Endothelial cell of umbilical vein (primary cell): ENCODE data around the gene COL4A2. TPM values are rescaled to one million over a fixed set of nuclear protein-coding genes. Genes with fewer than 3 reads are reported as not detected.

Source experiments
- BruUV-seq: library from RNA; stranded (reverse); fragments of 400-500 nt; replicated peaks from 2 replicates; lab custom pipeline; 2021; lab: Mats Ljungman, UMichigan
- CTCF ChIA-PET: fragments of 300-600, 350-600 bp; sonication (Branson Sonifier 250); formaldehyde crosslinking; loops from one replicate; lab custom pipeline; 2021; ENCODE audit warnings: antibody characterized with exemption, inconsistent platforms; lab: Charles Lee
- POLR2A ChIA-PET: fragments of 300-600, 350-600 bp; sonication (Branson Sonifier 250); formaldehyde crosslinking; loops from one replicate; lab custom pipeline; 2021; ENCODE audit warnings: antibody characterized with exemption, inconsistent platforms; lab: Charles Lee
- DNase-seq: peaks from one replicate; pipeline ENCODE4 v3.0.0-alpha.2; 2011; ENCODE audit warnings: low read depth, low spot score
- FAIRE-seq: peaks from 2 replicates; lab custom pipeline; 2011; peaks lifted over from hg19 to GRCh38; lab: Jason Lieb, UNC
- H2AFZ ChIP-seq: 2 replicates; pipeline ENCODE4 v1.6.0; 2012; ENCODE audit warnings: low read depth, low read length, control low read depth, inconsistent platforms
- H3K27ac ChIP-seq: 2 replicates; pipeline ENCODE4 v1.5.1; 2011; ENCODE audit warnings: low read depth, mild to moderate bottlenecking, control low read depth, low read length, moderate library complexity; ENCODE audit not compliant: insufficient read depth
- H3K27me3 ChIP-seq, 2 experiments: 2 replicates each; pipeline versions ENCODE4 v1.6.0 to v1.6.1; 2011; ENCODE audit warnings: low read length in 2 of 2, mixed read lengths in 1 of 2; ENCODE audit not compliant: control insufficient read depth in 2 of 2, insufficient read depth in 2 of 2
- H3K36me3 ChIP-seq, 2 experiments: 2 replicates in 1 of 2; 3 replicates in 1 of 2; pipeline ENCODE4 v1.5.1; 2011; ENCODE audit warnings: low read length in 2 of 2, mild to moderate bottlenecking in 1 of 2, moderate library complexity in 1 of 2; ENCODE audit not compliant: control insufficient read depth in 2 of 2, insufficient read depth in 2 of 2; ENCODE audit errors: extremely low read depth in 1 of 2
- H3K4me1 ChIP-seq: 3 replicates; pipeline ENCODE4 v1.5.1; 2011; ENCODE audit warnings: mild to moderate bottlenecking, low read length; ENCODE audit not compliant: control insufficient read depth, insufficient read depth; ENCODE audit errors: extremely low read depth
- H3K4me2 ChIP-seq: 2 replicates; pipeline ENCODE4 v1.6.1; 2011; ENCODE audit warnings: low read length, control low read depth, mixed read lengths; ENCODE audit not compliant: insufficient read depth
- H3K4me3 ChIP-seq, 3 experiments: fragments of 200-600 bp in 1 of 3; sonication (generic), shearing (Covaris generic) in 1 of 3; replicated peaks in 1 of 3; 2 replicates each; pipeline ENCODE4 v1.5.1; 2011 to 2016; ENCODE audit warnings: control low read depth in 3 of 3, low read length in 3 of 3, mild to moderate bottlenecking in 2 of 3, inconsistent platforms in 1 of 3, low read depth in 1 of 3, moderate library complexity in 1 of 3; ENCODE audit not compliant: insufficient read depth in 1 of 3
- H3K79me2 ChIP-seq: 2 replicates; pipeline ENCODE4 v1.6.0; 2012; ENCODE audit warnings: low read length, inconsistent platforms; ENCODE audit not compliant: control insufficient read depth, insufficient read depth
- H3K9ac ChIP-seq: replicated peaks from 2 replicates; pipeline ENCODE3; 2011; ENCODE audit warnings: low read length, control low read depth; ENCODE audit not compliant: insufficient read depth; ENCODE audit errors: extremely low read depth
- H3K9me1 ChIP-seq: replicated peaks from 3 replicates; pipeline ENCODE4 v1.6.0; 2011; ENCODE audit warnings: mild to moderate bottlenecking, low read length; ENCODE audit not compliant: control insufficient read depth, insufficient read depth; ENCODE audit errors: extremely low read depth
- H3K9me3 ChIP-seq: replicated peaks from 2 replicates; pipeline ENCODE4 v1.5.1; 2012; ENCODE audit warnings: low read length, inconsistent platforms; ENCODE audit not compliant: control insufficient read depth, insufficient read depth
- H4K20me1 ChIP-seq: replicated peaks from 2 replicates; pipeline ENCODE3; 2011; ENCODE audit warnings: mild to moderate bottlenecking, low read length; ENCODE audit not compliant: control insufficient read depth, insufficient read depth; ENCODE audit errors: extremely low read depth
- CTCF ChIP-seq, 2 donors: IDR thresholded peaks; 1 replicate in 1 of 2; 2 replicates in 1 of 2; pipeline ENCODE4 v1.5.1; 2011; ENCODE audit warnings: low read length in 2 of 2, mild to moderate bottlenecking in 2 of 2, moderate library complexity in 2 of 2, control low read depth in 1 of 2, inconsistent platforms in 1 of 2, low read depth in 1 of 2; ENCODE audit not compliant: insufficient read depth in 1 of 2; ENCODE audit errors: extremely low read depth in 1 of 2
- EZH2 ChIP-seq: IDR thresholded peaks from 2 replicates; pipeline ENCODE4 v1.6.1; 2012; ENCODE audit warnings: borderline replicate concordance, low read depth, mild to moderate bottlenecking, moderate library complexity, low read length, inconsistent platforms; ENCODE audit not compliant: severe bottlenecking
- FOS ChIP-seq: IDR thresholded peaks from 2 replicates; pipeline ENCODE4 v1.6.1; 2011; ENCODE audit warnings: mild to moderate bottlenecking, low read length, moderate library complexity, borderline replicate concordance; ENCODE audit not compliant: insufficient read depth
- GATA2 ChIP-seq: IDR thresholded peaks from 2 replicates; pipeline ENCODE4 v1.7.0; 2011; ENCODE audit warnings: low read depth, mild to moderate bottlenecking, moderate library complexity, mixed read lengths, low read length; ENCODE audit not compliant: insufficient read length, insufficient read depth
- JUN ChIP-seq: IDR thresholded peaks from 2 replicates; pipeline ENCODE4 v1.6.1; 2011; ENCODE audit warnings: borderline replicate concordance, low read depth; ENCODE audit not compliant: insufficient read length, insufficient read depth
- MAX ChIP-seq: IDR thresholded peaks from 2 replicates; pipeline ENCODE4 v1.6.1; 2011; ENCODE audit not compliant: insufficient read depth, insufficient read length
- MYC ChIP-seq: IDR thresholded peaks from one replicate; pipeline ENCODE4 v1.6.1; 2011; ENCODE audit warnings: mild to moderate bottlenecking, low read depth, low read length
- POLR2A ChIP-seq: IDR thresholded peaks from 2 replicates; pipeline ENCODE4 v1.6.1; 2012; ENCODE audit warnings: low read depth, mild to moderate bottlenecking, control low read depth, low read length
- POLR2AphosphoS5 ChIP-seq: IDR thresholded peaks from 2 replicates; pipeline ENCODE4 v1.6.1; 2012; ENCODE audit warnings: low read depth, mild to moderate bottlenecking, control low read depth, low read length, moderate library complexity; ENCODE audit not compliant: insufficient read depth
- dilution Hi-C: fragments of 300-500 bp; cut with MboI; formaldehyde crosslinking; loops from one replicate; pipeline ENCODE4 v1.15.0; 2019; ENCODE audit warnings: low sequenced_read_pairs; ENCODE audit not compliant: extremely low pct_ligation_motif_present
- intact Hi-C: fragments of 100-400 bp; cut with micrococcal nuclease; formaldehyde crosslinking; loops from one replicate; pipeline ENCODE4 v1.10.0; 2022
- polyA plus RNA-seq, 4 experiments: library from polyadenylated mRNA; depleted of rRNA in 3 of 4; stranded (reverse) in 3 of 4; unstranded in 1 of 4; fragments of >200 nt; gene quantifications; 2 replicates each; pipeline versions ENCODE4 v1.2.1 to v1.2.3, GENCODE V29; 2011 to 2012; ENCODE audit warnings: missing spikeins in 1 of 4
- total RNA-seq: library from RNA; stranded (reverse); gene quantifications from 2 replicates; pipeline ENCODE4 v1.2.3, GENCODE V29; 2021

Gene COL4A2
- total and polyA plus RNA-seq, 2 donors (not counting 3 experiments of a cell fraction or from before 2014, with no cell fraction given), result 792 to 940 TPM

- TF ChIP-seq JUN (no peak), FOS (no peak), GATA2 (no peak), POLR2AphosphoS5 (no peak), MAX (no peak), MYC (no peak), EZH2 (no peak), CTCF (IDR thresholded peaks at IDR 0.05; ENCODE audit: extremely low read depth in 1 of 2, insufficient read depth in 1 of 2, low read depth in 1 of 2, low read length in 2 of 2) (no peak), POLR2A (no peak)
- Histone ChIP-seq H3K27ac (no peak overlapping the region), H3K27me3 (no peaks in the 10 kb centered on the region), H3K4me3 (no peak overlapping the region), H3K36me3 (peaks cover 1 to 4% of the 10 kb centered on the region in 2 experiments), H3K4me2 (no peak overlapping the region), H4K20me1 (no peaks in the 10 kb centered on the region), H3K9me1 (no peaks in the 10 kb centered on the region), H2AFZ (no peak overlapping the region), H3K9ac (no peak overlapping the region), H3K4me1 (peaks cover 15% of the 10 kb centered on the region), H3K9me3 (no peaks in the 10 kb centered on the region), H3K79me2 (peaks cover 61% of the 10 kb centered on the region)
- POLR2A ChIA-PET, result no interaction called here
- intact Hi-C loops, result no loop called here
- no peak for FAIRE-seq
- DNase-seq, result no peak
- CTCF ChIA-PET, result interaction anchor here (1.9 kb wide), 1 partner anchor 13 kb away, joined by 6 read pairs; no protein-coding TSS in a partner anchor
- no TSS peak for BruUV-seq
- dilution Hi-C loops, result no loop called here
Observed at GRCh38 chr13:110327051-110327721, 20.1 kb downstream of the COL4A2 start.
